Body of pancreas (tissue), 4 donors: ENCODE data around the gene PSMD10.

Source experiments
- CTCF ChIP-seq, 7 experiments: fragments of 450-650 bp in 4 of 7; fragments of 200-600 bp in 3 of 7; sonication (generic) in 3 of 7; IDR thresholded peaks; one replicate each; pipeline ENCODE4 v1.5.1; 2016 to 2019; ENCODE audit warnings: antibody characterized with exemption in 7 of 7
- POLR2A ChIP-seq, 3 donors: fragments of 450-650 bp; IDR thresholded peaks; one replicate each; pipeline ENCODE4 v1.6.1; 2016; ENCODE audit warnings: antibody characterized with exemption in 3 of 3, mild to moderate bottlenecking in 2 of 3

GRCh38 chrX:108127152-108127551 is 35.8 kb upstream of the PSMD10 start:
- TF ChIP-seq POLR2A (IDR thresholded peaks at IDR 0.05) (no peak), CTCF (IDR thresholded peaks at IDR 0.05) (no peak)
